ENCODE results near the gene CUX1.

- TF ChIP-seq RCOR1 (conservative IDR thresholded peaks at IDR 0.05; ENCODE audit: low read depth, low read length): no peak
- no peak for TF ChIP-seq TARDBP (IDR thresholded peaks at IDR 0.05; ENCODE audit: borderline replicate concordance)
These were observed 121.8 kb downstream of the CUX1 start for GRCh38 chr7:101939136-101939695.
